HG02623 (cell line): ENCODE measurements around the gene SPTY2D1.

Experiments
- ATAC-seq: cut with Tn5 transposase; IDR thresholded peaks from one replicate; pipeline ENCODE4 v1.9.1; 2021; ENCODE audit warnings: moderate library complexity; ENCODE audit not compliant: unreplicated experiment

The SPTY2D1 gene

GRCh38 chr11:18566406-18566805, 67.7 kb downstream of the SPTY2D1 start:
- no peak for ATAC-seq

GRCh38 chr11:18564149-18564548, 70.0 kb downstream of the SPTY2D1 start:
- ATAC-seq, result no peak

- ATAC-seq, result no peak
Measured at GRCh38 chr11:18563090-18563730, 70.9 kb downstream of the SPTY2D1 start.
